ENCODE results near the gene VOPP1.
"Not testable (repeated sequence)": the region's sequence is repeated elsewhere in the genome, so short reads cannot be mapped to it uniquely, and the experiment has no call there.

The VOPP1 gene

DNA sequence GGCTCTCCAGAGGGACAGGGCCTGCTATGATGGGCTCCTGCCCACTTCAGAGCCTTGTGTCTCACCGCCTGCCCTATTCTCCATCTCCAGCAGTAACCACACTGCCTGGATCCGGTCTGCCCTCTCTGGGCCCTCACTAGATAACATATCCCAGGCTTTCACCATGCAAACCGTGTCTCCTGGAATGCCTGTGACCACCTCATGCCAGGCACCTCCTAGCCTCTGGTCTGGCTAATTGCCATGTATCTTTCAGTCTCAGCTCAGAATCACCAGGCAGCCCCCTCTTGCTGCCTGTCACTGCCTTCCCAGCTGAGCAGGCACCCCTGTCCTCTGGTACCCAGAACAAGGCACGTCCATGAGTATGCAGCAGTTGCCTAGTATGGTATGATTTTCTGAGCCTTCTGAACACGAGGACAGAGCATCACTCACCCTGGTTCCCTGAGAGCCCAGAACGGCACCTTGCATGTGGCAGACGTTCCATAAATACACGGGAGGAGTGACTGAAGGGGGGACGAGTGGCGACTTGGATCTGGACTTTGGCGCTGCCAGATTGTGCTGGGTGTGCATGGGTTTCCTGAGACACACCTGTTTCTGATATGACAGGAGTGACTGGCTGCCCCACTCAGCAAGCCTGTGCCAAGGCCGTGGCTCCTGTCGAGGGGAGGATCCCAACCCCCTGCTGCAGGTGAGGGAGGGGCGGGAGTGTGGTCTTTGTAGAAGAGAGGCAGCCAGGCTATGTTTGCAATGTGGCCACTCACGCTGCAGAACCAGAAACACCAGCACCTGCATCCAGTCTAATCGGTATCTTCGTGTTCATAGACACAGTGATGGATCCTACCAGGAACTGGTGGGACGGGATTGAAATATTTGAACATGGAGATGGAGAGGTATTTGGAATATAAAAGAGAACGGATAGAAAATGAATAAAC is 95.2 kb downstream of the VOPP1 start:
- DNase-seq (ENCODE audit: low read depth) = no peak
- no peak overlapping the region for H3K4me3 ChIP-seq (ENCODE audit: low read depth, low read length)
- TF ChIP-seq, protein P1, sequence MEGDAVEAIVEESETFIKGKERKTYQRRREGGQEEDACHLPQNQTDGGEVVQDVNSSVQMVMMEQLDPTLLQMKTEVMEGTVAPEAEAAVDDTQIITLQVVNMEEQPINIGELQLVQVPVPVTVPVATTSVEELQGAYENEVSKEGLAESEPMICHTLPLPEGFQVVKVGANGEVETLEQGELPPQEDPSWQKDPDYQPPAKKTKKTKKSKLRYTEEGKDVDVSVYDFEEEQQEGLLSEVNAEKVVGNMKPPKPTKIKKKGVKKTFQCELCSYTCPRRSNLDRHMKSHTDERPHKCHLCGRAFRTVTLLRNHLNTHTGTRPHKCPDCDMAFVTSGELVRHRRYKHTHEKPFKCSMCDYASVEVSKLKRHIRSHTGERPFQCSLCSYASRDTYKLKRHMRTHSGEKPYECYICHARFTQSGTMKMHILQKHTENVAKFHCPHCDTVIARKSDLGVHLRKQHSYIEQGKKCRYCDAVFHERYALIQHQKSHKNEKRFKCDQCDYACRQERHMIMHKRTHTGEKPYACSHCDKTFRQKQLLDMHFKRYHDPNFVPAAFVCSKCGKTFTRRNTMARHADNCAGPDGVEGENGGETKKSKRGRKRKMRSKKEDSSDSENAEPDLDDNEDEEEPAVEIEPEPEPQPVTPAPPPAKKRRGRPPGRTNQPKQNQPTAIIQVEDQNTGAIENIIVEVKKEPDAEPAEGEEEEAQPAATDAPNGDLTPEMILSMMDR (IDR thresholded peaks at IDR 0.05; ENCODE audit: insufficient read depth, low read depth, low read length, missing control alignments) = no peak

DNA sequence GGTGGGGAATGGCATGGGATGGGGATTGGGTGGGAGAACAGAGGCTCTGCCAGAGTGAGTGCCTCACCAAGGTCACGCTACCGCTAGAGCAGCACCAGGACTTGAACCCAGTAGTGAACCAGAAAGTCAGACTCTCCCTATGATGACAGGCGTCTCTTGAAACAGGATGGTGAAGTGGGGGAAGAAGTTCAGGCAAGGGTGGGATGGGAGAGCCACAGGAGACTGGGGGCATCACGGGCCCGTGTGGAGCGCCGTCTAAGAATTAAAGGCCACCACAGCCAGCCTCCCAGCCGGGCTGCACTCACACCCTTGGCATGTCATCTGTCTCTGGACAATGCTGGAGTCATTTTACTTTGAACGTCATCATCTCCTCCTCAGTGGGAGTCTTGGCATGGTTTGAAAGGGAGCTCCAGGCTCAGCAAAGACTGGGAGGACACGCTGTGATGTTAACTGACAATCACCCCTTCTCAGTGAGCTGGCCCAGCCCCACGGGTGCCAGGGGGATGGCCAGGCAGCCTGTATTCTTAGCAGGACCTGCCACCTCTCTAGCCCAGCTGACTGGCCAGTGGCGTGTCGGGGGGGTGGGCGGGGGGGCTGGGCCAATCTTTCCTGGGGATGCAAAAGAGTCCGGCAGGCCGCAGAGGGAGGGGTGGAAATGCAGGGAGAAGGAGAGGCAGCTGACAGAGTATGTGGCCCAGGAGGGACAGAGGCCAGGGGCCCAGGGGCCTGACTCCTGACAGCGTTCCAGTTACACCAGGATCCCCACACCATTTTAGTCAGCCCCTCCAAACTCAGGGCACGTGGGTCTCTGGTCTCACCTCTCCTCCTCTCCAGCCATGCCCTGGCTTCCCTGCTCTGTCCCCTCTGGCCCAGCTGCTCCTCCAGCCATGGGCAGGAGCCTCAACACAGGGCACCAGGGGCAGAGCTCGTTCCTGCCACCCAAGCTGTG is 96.2 kb downstream of the VOPP1 start:
- no peak overlapping the region for H3K4me3 ChIP-seq (ENCODE audit: low read depth, low read length)
- TF ChIP-seq, protein P1 (IDR thresholded peaks at IDR 0.05; ENCODE audit: insufficient read depth, low read depth, low read length, missing control alignments) = no peak
- DNase-seq (ENCODE audit: low read depth) = no peak

DNA sequence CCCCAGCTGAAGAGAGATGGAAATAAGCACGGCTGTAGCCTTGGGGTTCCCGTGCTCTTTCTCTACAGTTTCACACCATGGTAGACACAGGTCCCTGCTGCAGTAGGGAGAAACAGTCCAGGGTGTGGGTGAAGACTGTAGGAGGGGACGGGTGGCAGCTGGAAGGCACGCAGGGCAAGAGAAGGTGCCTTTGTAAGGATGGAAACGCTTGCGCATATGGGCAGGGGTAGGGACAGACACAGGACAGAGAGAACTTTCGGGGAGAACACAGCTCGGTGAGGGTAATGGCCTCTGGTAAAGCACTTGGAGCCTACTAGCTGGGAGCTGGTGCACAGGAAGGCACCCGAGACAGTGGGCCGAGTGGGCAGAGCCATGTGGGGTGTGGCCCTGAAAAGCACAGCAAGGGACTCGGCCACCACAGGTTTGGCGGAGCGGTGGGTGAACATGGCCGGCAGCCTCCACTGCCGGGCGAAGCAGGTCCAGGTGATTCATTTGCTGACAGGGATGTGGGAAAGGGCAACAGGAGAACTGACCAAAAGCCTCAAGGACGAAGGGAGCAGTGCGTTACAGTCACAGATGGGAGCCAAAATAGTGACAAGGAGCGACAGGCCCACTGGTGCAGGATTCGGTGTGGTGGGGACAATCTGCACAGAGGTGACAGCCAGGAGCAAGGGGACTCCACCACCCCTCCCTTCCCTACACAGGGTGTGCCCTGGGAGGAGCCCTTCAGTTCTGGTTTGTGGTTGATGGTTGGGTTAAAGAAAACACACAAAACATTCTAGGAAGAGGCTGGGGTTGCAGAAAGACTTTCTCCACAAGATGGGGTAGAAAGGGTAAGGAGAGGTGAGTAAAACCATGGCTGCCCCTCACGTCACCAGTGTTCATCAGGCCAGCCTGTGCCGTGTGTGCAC is 97.1 kb downstream of the VOPP1 start:
- no peak for DNase-seq (ENCODE audit: low read depth)
- H3K4me3 ChIP-seq (ENCODE audit: low read depth, low read length) = no peak overlapping the region
- TF ChIP-seq, protein P1 (IDR thresholded peaks at IDR 0.05; ENCODE audit: insufficient read depth, low read depth, low read length, missing control alignments) = no peak

DNA sequence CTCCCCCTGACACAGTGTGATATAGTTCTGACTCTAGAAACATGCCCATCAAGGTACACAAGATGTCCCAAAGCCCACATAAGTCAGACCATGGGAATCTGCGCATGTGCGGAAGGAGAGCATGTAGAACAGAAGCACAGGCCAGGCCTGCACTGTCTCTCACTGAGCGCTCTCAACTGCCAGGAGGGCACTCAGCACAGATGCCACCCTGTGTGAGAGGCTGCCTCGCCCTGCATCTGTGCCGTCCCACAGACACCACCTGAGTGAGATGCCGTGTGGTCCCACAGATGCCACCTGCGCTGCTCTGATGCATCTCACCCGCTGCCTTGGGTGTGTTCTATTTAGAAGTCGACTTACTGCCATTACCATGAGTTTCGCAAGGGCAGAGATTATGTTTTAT is 98.4 kb downstream of the VOPP1 start:
- TF ChIP-seq, protein P1 (IDR thresholded peaks at IDR 0.05; ENCODE audit: insufficient read depth, low read depth, low read length, missing control alignments) = no peak
- H3K4me3 ChIP-seq (ENCODE audit: low read depth, low read length) = no peak overlapping the region
- DNase-seq (ENCODE audit: low read depth) = no peak

DNA sequence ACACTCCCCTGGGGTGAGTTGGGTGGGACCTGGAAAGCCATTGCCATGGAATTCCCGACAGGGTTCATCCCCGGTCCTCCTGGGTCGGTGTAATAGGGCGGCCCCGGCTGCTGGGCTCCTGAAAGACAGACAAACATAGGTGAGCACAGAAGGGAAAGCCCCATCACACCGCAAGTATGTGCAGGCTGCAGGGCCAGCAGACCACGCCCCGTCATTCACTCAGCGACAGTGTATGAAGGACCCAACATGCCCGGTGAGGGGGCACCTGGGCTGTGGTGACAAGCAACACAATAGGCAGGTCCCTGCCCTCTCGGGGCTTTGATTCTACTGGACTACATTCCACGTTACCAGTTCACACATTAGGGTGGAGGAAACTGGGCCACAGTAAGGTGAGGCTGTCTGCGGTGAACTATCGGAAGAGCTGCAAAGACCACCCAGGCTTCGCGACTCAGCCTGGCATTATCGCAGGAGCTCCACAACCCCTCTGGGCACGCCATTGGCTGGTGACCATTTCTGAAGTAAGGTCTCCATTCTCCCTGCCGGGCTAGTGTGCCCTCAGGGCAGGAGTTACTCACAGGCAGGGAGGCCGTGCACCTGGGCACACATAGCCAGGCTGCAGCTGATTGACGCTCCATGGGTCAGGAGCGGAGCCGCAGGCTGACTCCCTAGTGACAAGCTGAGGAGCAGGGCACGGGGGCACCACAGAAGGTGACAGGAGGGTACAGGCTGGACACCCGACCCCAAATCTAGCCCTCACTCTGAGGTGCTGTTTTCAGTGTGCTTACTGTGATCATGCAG is 99.2 kb downstream of the VOPP1 start:
- no peak overlapping the region for H3K4me3 ChIP-seq (ENCODE audit: low read depth, low read length)
- DNase-seq (ENCODE audit: low read depth) = no peak
- TF ChIP-seq, protein P1 (IDR thresholded peaks at IDR 0.05; ENCODE audit: insufficient read depth, low read depth, low read length, missing control alignments) = no peak

DNA sequence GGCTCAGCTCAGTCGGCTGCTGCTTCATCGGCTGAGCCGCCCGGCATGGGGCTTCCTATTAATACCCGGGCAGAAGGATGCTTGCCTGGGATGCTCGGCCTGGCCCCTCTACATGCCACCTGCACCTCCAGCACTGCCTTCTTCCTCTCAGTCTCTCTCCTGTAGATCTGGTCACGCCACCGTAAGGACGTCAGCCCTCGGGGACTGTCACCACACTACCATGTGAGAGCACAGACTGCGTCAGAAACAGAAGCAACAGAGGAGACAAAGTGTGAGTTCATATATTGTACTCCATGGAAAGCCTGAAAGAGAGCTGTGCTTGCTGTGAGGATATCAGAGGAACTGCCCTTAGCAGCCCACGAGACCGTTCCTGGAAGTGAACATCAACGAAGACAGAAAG is 99.9 kb downstream of the VOPP1 start:
- H3K4me3 ChIP-seq (ENCODE audit: low read depth, low read length); DNase-seq (ENCODE audit: low read depth): not testable (repeated sequence)

DNA sequence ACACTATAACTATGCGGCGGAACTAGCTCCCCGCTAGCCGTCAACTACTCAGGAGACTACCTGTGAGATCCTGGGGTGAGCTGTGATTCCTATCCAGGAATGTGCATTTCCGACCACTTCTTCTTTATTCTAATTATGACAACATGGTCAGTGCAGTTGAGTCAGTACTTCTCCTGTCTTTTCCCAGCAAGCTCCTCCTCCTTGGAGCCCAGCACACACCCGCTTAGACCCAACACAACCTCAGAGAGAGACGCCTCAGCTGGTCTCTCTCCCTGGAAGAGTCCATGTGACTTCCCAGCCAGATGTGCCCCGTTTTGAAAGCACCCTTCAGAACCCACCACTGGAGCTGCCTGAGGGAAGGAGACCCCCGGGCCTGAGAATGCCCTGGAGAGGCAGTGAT is 100.7 kb downstream of the VOPP1 start:
- H3K4me3 ChIP-seq (ENCODE audit: low read depth, low read length); DNase-seq (ENCODE audit: low read depth): not testable (repeated sequence)
